Lower lobe of right lung (tissue), 2 donors: ENCODE results near the gene YAF2. TPM values are rescaled to one million over a fixed set of nuclear protein-coding genes. Genes with fewer than 3 reads are reported as not detected.

Experiments used
- ATAC-seq, 2 donors: fragments of 200-7000 bp; cut with Tn5 transposase; one replicate each; pipeline ENCODE4 v1.9.1; 2020 to 2022; ENCODE audit warnings: mild to moderate bottlenecking in 2 of 2, moderate library complexity in 2 of 2
- DNase-seq: peaks from one replicate; pipeline ENCODE4 v3.0.0-alpha.2; 2020
- H3K27ac ChIP-seq: fragments of 200-600 bp; one replicate; pipeline ENCODE4 v1.8.0; 2022
- H3K27me3 ChIP-seq: fragments of 200-600 bp; one replicate; pipeline ENCODE4 v1.8.0; 2022; ENCODE audit warnings: low read depth
- H3K36me3 ChIP-seq: fragments of 200-600 bp; one replicate; pipeline ENCODE4 v1.8.0; 2022; ENCODE audit warnings: mild to moderate bottlenecking
- H3K4me1 ChIP-seq: fragments of 200-600 bp; one replicate; pipeline ENCODE4 v1.8.0; 2022
- H3K4me3 ChIP-seq: fragments of 200-600 bp; one replicate; pipeline ENCODE4 v1.8.0; 2022; ENCODE audit warnings: mild to moderate bottlenecking
- H3K9me3 ChIP-seq: fragments of 200-600 bp; one replicate; pipeline ENCODE4 v1.8.0; 2022
- CTCF ChIP-seq: fragments of 200-600 bp; IDR thresholded peaks from one replicate; pipeline ENCODE4 v1.8.0; 2022; ENCODE audit warnings: antibody characterized with exemption, mild to moderate bottlenecking
- intact Hi-C: fragments of 100-400 bp; cut with DNase I; formaldehyde crosslinking; loops from one replicate; pipeline ENCODE4 v1.11.0; 2022
- total RNA-seq: library from RNA; stranded (reverse); fragmentation: NEBNext Ultra II Directional; extraction: Animal tissue kit (Norgen Biotek cat#: 25700); gene quantifications from one replicate; pipeline ENCODE4 v1.2.1, GENCODE V29; 2021
- donor health status: DM: no; HTN: yes; CAD: no; lungs with severe emphysema.

The YAF2 gene
- total RNA-seq, 1 donor from 2014 or later = 25.1 TPM

GRCh38 chr12:42182394-42182793 lies 55.7 kb downstream of the YAF2 start:
- Histone ChIP-seq H3K9me3 (no peaks in the 10 kb centered on the region), H3K36me3 (no peaks in the 10 kb centered on the region), H3K27me3 (no peaks in the 10 kb centered on the region), H3K4me1 (no peaks in the 10 kb centered on the region), H3K27ac (no peak overlapping the region), H3K4me3 (no peak overlapping the region)
- DNase-seq (no peak), ATAC-seq (no peak)
- TF ChIP-seq CTCF = no peak
- intact Hi-C loops = no loop called here

GRCh38 chr12:42180990-42181596 lies 57.0 kb downstream of the YAF2 start:
- no peaks in the 10 kb centered on the region for H3K4me1 ChIP-seq

GRCh38 chr12:42178101-42178500 lies 59.9 kb downstream of the YAF2 start:
- Histone ChIP-seq H3K4me3 (no peak overlapping the region), H3K27me3 (no peaks in the 10 kb centered on the region), H3K4me1 (peaks cover 4% of the 10 kb centered on the region), H3K27ac (no peak overlapping the region), H3K9me3 (no peaks in the 10 kb centered on the region), H3K36me3 (no peaks in the 10 kb centered on the region)
- intact Hi-C loops = no loop called here
- ATAC-seq (no peak), DNase-seq (no peak)
- no peak for TF ChIP-seq CTCF

More at GRCh38 chr12:42180990-42181596, 57.0 kb downstream of the YAF2 start:
- intact Hi-C loops = no loop called here
- Histone ChIP-seq H3K36me3 (no peaks in the 10 kb centered on the region), H3K4me3 (no peak overlapping the region), H3K9me3 (no peaks in the 10 kb centered on the region), H3K27me3 (no peaks in the 10 kb centered on the region), H3K27ac (no peak overlapping the region)
- no peak for TF ChIP-seq CTCF
- DNase-seq (no peak), ATAC-seq (no peak)

GRCh38 chr12:42174978-42175377 lies 63.1 kb downstream of the YAF2 start:
- DNase-seq (no peak), ATAC-seq (no peak)
- no peaks in the 10 kb centered on the region for H3K9me3 ChIP-seq
- no peaks in the 10 kb centered on the region for H3K27me3 ChIP-seq
- intact Hi-C loops = no loop called here
- no peak overlapping the region for H3K27ac ChIP-seq
- no peak for TF ChIP-seq CTCF
- H3K36me3 ChIP-seq = no peaks in the 10 kb centered on the region
- H3K4me1 ChIP-seq = peaks cover 6% of the 10 kb centered on the region
- H3K4me3 ChIP-seq = no peak overlapping the region

- H3K27me3 ChIP-seq = no peaks in the 10 kb centered on the region
- H3K27ac ChIP-seq = no peak overlapping the region
- peaks cover 6% of the 10 kb centered on the region for H3K4me1 ChIP-seq
- DNase-seq (no peak), ATAC-seq (no peak)
- no peaks in the 10 kb centered on the region for H3K36me3 ChIP-seq
- TF ChIP-seq CTCF = no peak
- H3K9me3 ChIP-seq = no peaks in the 10 kb centered on the region
- intact Hi-C loops = no loop called here
- no peak overlapping the region for H3K4me3 ChIP-seq
Observed at GRCh38 chr12:42173961-42174521, 64.0 kb downstream of the YAF2 start.
